OCI-LY3 (cell line): ENCODE data around the gene FOXN1.

Experiments used
- EZH2phosphoT487 ChIP-seq: fragments of 200-600 bp; shearing (Covaris generic); IDR thresholded peaks from 2 replicates; pipeline ENCODE4 v1.6.1; 2018; ENCODE audit warnings: antibody characterized with exemption, mixed run types, low read depth
- TF ChIP-seq, protein P1 (sequence below): fragments of 200-600, 300-600 bp; sonication (generic); IDR thresholded peaks from 2 replicates; pipeline ENCODE4 v1.5.1; 2014; ENCODE audit warnings: antibody characterized with exemption, low read length, low read depth

DNA sequence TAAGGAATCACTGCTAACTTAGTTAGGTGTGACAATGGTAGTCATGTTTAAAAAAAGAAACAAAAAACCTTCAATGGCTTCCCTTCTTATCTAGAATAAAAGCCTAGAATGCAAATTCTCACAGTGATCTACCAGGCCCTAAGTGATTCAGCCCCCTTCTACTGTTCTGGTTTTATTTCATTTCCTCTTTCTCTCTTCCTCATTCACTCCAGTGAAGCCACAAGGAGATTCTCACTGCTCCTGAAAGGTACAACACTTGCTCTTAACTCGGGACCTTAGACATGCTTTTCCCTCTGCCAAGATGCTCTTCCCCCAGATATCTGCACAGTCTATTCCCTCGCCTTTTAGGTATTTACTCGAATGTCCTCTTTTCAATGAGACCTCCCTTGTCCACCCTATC is 61.5 kb downstream of the FOXN1 start:
- TF ChIP-seq, protein P1, sequence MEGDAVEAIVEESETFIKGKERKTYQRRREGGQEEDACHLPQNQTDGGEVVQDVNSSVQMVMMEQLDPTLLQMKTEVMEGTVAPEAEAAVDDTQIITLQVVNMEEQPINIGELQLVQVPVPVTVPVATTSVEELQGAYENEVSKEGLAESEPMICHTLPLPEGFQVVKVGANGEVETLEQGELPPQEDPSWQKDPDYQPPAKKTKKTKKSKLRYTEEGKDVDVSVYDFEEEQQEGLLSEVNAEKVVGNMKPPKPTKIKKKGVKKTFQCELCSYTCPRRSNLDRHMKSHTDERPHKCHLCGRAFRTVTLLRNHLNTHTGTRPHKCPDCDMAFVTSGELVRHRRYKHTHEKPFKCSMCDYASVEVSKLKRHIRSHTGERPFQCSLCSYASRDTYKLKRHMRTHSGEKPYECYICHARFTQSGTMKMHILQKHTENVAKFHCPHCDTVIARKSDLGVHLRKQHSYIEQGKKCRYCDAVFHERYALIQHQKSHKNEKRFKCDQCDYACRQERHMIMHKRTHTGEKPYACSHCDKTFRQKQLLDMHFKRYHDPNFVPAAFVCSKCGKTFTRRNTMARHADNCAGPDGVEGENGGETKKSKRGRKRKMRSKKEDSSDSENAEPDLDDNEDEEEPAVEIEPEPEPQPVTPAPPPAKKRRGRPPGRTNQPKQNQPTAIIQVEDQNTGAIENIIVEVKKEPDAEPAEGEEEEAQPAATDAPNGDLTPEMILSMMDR, result no peak
- no peak for TF ChIP-seq EZH2phosphoT487
